ENCODE data around the gene MTF1.
"Not testable (repeated sequence)": the region's sequence is repeated elsewhere in the genome, so short reads cannot be mapped to it uniquely, and the experiment has no call there.

MTF1 gene

GRCh38 chr1:37793773-37794371 is 65.5 kb downstream of the MTF1 start, which contains the start of gene MANEAL:
MANEAL (plus strand) TSS chr1:37793847; CDS start chr1:37794183, 336 bp downstream.
- H3K36me3 ChIP-seq (ENCODE audit: insufficient read depth, low read length), result peaks cover 14% of the 10 kb centered on the region
- no peaks in the 10 kb centered on the region for H3K27me3 ChIP-seq (ENCODE audit: insufficient read depth, low read length)
- H3K4me3 ChIP-seq (ENCODE audit: low read length), result peak within 1 kb of the TSS; percentile 93
- peak within 1 kb of the TSS; percentile 82 for H2AFZ ChIP-seq (ENCODE audit: low read depth, low read length)
- peaks cover 10% of the 10 kb centered on the region for H3K4me1 ChIP-seq (ENCODE audit: insufficient read depth, low read length)
- no peaks in the 10 kb centered on the region for H3K9me3 ChIP-seq (ENCODE audit: low read length)

GRCh38 chr1:37792943-37793686 is 66.3 kb downstream of the MTF1 start:
- peaks cover 8% of the 10 kb centered on the region for H3K36me3 ChIP-seq (ENCODE audit: insufficient read depth, low read length)
- H3K4me1 ChIP-seq (ENCODE audit: insufficient read depth, low read length), result peaks cover 10% of the 10 kb centered on the region
- H3K4me3 ChIP-seq (ENCODE audit: low read length), result peak overlapping the region; percentile 93
- peaks cover 4% of the 10 kb centered on the region for H3K27me3 ChIP-seq (ENCODE audit: insufficient read depth, low read length)
- peak overlapping the region; percentile 70 for H2AFZ ChIP-seq (ENCODE audit: low read depth, low read length)
- H3K9me3 ChIP-seq (ENCODE audit: low read length), result no peaks in the 10 kb centered on the region

- Histone ChIP-seq H3K36me3 (ENCODE audit: insufficient read depth, low read length) (no peaks in the 10 kb centered on the region), H3K4me1 (ENCODE audit: insufficient read depth, low read length) (no peaks in the 10 kb centered on the region), H3K27me3 (ENCODE audit: insufficient read depth, low read length) (peaks cover 4% of the 10 kb centered on the region), H3K4me3 (ENCODE audit: low read length) (no peak overlapping the region), H3K9me3 (ENCODE audit: low read length) (no peaks in the 10 kb centered on the region), H2AFZ (ENCODE audit: low read depth, low read length) (no peak overlapping the region)
These were observed 76.9 kb downstream of the MTF1 start for GRCh38 chr1:37782491-37782890.

GRCh38 chr1:37778654-37779053 is 80.7 kb downstream of the MTF1 start:
- H3K4me3 ChIP-seq (ENCODE audit: low read length), result no peak overlapping the region
- no peaks in the 10 kb centered on the region for H3K27me3 ChIP-seq (ENCODE audit: insufficient read depth, low read length)

DNA sequence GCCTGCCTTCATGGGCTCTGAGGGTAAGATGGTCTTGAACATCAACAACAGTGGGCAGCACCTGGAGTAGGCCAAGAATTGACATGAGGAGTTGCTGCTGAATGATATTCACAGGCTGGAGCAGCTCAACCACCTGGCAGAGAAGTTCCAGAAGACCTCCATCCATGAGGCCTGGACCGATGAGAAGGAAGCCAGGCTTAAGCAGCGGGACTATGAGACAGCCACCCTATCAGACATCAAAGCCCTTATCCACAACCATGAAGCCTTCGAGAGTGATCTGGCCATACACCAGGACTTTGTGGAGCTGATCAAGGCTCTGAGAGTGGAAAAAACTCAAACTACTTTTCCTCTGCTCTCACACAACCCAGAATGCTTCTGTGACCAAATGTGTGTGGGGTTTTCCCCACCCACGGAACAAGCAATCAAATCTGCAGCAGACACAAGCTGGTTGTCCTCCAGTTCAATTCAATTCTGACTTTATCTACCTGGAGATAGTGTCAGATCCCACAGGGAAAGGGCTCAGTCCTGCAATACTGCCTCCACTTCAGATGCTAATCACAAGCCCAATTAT is 82.4 kb downstream of the MTF1 start:
- Histone ChIP-seq H2AFZ (ENCODE audit: low read depth, low read length) (no peak overlapping the region), H3K9me3 (ENCODE audit: low read length) (no peaks in the 10 kb centered on the region), H3K4me3 (ENCODE audit: low read length) (no peak overlapping the region), H3K27me3 (ENCODE audit: insufficient read depth, low read length) (no peaks in the 10 kb centered on the region), H3K4me1 (ENCODE audit: insufficient read depth, low read length) (no peaks in the 10 kb centered on the region), H3K36me3 (ENCODE audit: insufficient read depth, low read length) (no peaks in the 10 kb centered on the region)

More at GRCh38 chr1:37778654-37779053, 80.7 kb downstream of the MTF1 start:
- no peaks in the 10 kb centered on the region for H3K36me3 ChIP-seq (ENCODE audit: insufficient read depth, low read length)
- H3K9me3 ChIP-seq (ENCODE audit: low read length), result no peaks in the 10 kb centered on the region
- no peak overlapping the region for H2AFZ ChIP-seq (ENCODE audit: low read depth, low read length)
- H3K4me1 ChIP-seq (ENCODE audit: insufficient read depth, low read length), result no peaks in the 10 kb centered on the region

DNA sequence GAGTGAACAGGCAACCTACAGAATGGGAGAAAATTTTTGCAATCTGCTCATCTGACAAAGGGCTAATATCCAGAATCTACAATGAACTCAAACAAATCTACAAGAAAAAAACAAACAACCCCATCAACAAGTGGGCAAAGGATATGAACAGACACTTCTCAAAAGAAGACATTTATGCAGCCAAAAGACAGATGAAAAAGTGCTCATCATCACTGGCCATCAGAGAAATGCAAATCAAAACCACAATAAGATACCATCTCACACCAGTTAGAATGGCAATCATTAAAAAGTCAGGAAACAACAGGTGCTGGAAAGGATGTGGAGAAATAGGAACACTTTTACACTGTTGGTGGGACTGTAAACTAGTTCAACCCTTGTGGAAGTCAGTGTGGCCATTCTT is 88.0 kb downstream of the MTF1 start:
- not testable (repeated sequence) for H3K4me3 ChIP-seq (ENCODE audit: low read length); H3K4me1 ChIP-seq (ENCODE audit: insufficient read depth, low read length)
- peaks cover 20% of the 10 kb centered on the region for H3K27me3 ChIP-seq (ENCODE audit: insufficient read depth, low read length)

DNA sequence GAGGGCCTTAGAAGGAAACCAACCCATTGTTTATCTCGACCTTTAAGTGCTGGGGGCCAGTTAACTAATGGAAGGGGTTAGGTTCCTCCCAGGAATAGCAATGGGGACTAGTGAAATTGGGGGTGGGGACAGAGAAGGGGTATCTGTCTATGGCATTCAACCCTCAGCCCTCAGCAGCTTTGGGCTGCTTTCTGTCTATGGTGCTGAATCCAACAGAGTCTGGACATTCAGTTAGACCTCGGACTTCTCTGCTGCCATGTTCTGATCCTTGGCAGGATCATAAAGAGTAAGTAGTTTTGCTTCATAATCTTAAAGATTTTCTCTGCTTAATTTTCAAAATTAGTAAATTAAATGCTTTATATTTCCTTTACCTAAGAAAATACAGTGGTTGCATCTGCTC is 91.9 kb downstream of the MTF1 start:
- no peak overlapping the region for H2AFZ ChIP-seq (ENCODE audit: low read depth, low read length)
- H3K36me3 ChIP-seq (ENCODE audit: insufficient read depth, low read length), result no peaks in the 10 kb centered on the region
- no peak overlapping the region for H3K4me3 ChIP-seq (ENCODE audit: low read length)
- peaks cover 19% of the 10 kb centered on the region for H3K4me1 ChIP-seq (ENCODE audit: insufficient read depth, low read length)
- no peaks in the 10 kb centered on the region for H3K9me3 ChIP-seq (ENCODE audit: low read length)
- peaks cover 56% of the 10 kb centered on the region for H3K27me3 ChIP-seq (ENCODE audit: insufficient read depth, low read length)

More for the DNA sequence above, 88.0 kb downstream of the MTF1 start:
- not testable (repeated sequence) for H3K36me3 ChIP-seq (ENCODE audit: insufficient read depth, low read length); H2AFZ ChIP-seq (ENCODE audit: low read depth, low read length); H3K9me3 ChIP-seq (ENCODE audit: low read length)

- peaks cover 19% of the 10 kb centered on the region for H3K4me1 ChIP-seq (ENCODE audit: insufficient read depth, low read length)
- peak overlapping the region; percentile 42 for H3K4me3 ChIP-seq (ENCODE audit: low read length)
- no peaks in the 10 kb centered on the region for H3K9me3 ChIP-seq (ENCODE audit: low read length)
- no peaks in the 10 kb centered on the region for H3K36me3 ChIP-seq (ENCODE audit: insufficient read depth, low read length)
- peak overlapping the region; percentile 47 for H2AFZ ChIP-seq (ENCODE audit: low read depth, low read length)
- H3K27me3 ChIP-seq (ENCODE audit: insufficient read depth, low read length), result peaks cover 69% of the 10 kb centered on the region
These were observed 93.3 kb downstream of the MTF1 start for GRCh38 chr1:37765916-37766664.

GRCh38 chr1:37764888-37765441 is 94.4 kb downstream of the MTF1 start, which contains the start of gene EPHA10:
EPHA10 (minus strand) TSS chr1:37765120; CDS start chr1:37765066, 54 bp downstream.
- Histone ChIP-seq H3K4me1 (ENCODE audit: insufficient read depth, low read length) (peaks cover 19% of the 10 kb centered on the region), H3K36me3 (ENCODE audit: insufficient read depth, low read length) (no peaks in the 10 kb centered on the region), H3K27me3 (ENCODE audit: insufficient read depth, low read length) (peaks cover 75% of the 10 kb centered on the region), H3K4me3 (ENCODE audit: low read length) (peak within 1 kb of the TSS; percentile 42), H3K9me3 (ENCODE audit: low read length) (no peaks in the 10 kb centered on the region), H2AFZ (ENCODE audit: low read depth, low read length) (peak within 1 kb of the TSS; percentile 47)

GRCh38 chr1:37764414-37764825 is 95.0 kb downstream of the MTF1 start:
- Histone ChIP-seq H3K36me3 (ENCODE audit: insufficient read depth, low read length) (no peaks in the 10 kb centered on the region), H3K27me3 (ENCODE audit: insufficient read depth, low read length) (peaks cover 75% of the 10 kb centered on the region), H3K4me1 (ENCODE audit: insufficient read depth, low read length) (peaks cover 19% of the 10 kb centered on the region), H3K4me3 (ENCODE audit: low read length) (peak overlapping the region; percentile 42), H3K9me3 (ENCODE audit: low read length) (no peaks in the 10 kb centered on the region), H2AFZ (ENCODE audit: low read depth, low read length) (peak overlapping the region; percentile 37)

DNA sequence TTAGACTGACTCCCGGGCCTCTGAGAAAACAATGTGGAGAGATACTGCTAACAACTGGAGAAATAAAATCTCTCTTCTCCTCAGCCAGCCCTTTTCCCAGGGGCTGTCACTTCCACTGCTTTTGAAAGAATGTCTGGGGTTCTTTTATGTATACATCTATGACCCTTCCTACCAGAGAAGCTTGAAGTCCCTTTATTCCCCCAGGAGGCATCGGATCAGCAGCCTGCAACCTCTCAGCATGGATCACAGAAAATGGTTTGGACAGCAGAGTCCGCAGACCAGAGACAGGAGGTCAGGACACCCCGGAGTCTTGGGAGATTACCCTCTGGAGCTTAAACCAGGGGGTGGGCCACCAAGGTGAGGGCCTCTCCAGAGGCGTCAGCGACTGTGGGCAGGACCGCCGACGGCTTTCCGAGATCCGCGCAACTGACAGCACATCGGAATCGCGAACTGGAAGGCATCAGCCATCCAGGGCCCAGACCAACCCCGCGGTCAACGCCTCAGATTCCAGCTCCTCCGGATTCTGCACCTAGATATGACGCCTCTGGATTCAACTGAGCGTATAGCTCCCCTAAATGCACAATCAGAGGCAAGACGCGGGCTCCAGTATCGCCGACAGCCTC is 95.5 kb downstream of the MTF1 start:
- Histone ChIP-seq H3K36me3 (ENCODE audit: insufficient read depth, low read length) (no peaks in the 10 kb centered on the region), H2AFZ (ENCODE audit: low read depth, low read length) (no peak overlapping the region), H3K9me3 (ENCODE audit: low read length) (no peaks in the 10 kb centered on the region), H3K27me3 (ENCODE audit: insufficient read depth, low read length) (peaks cover 72% of the 10 kb centered on the region), H3K4me1 (ENCODE audit: insufficient read depth, low read length) (peaks cover 19% of the 10 kb centered on the region), H3K4me3 (ENCODE audit: low read length) (no peak overlapping the region)

DNA sequence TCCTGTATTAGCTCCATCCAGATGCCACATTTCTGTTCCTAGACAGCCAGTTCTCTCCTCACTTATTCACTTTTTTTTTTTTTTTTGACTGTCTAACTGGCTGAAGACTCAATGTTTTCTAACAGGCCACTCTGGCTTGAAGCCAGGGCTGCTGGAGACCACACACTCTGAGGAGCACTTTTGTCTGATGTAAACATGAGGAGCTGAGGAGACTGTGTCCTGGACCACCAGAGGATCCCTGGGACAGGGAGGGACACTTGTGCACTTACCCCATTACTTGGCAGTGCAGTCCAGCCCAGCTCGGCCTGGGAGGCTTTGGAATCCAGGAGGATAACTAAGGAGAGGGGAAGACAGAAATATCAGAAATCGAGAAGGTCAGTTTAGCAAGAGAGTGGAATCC is 96.9 kb downstream of the MTF1 start:
- Histone ChIP-seq H3K36me3 (ENCODE audit: insufficient read depth, low read length) (no peaks in the 10 kb centered on the region), H3K27me3 (ENCODE audit: insufficient read depth, low read length) (peaks cover 83% of the 10 kb centered on the region), H3K9me3 (ENCODE audit: low read length) (no peaks in the 10 kb centered on the region), H2AFZ (ENCODE audit: low read depth, low read length) (no peak overlapping the region), H3K4me1 (ENCODE audit: insufficient read depth, low read length) (peaks cover 19% of the 10 kb centered on the region), H3K4me3 (ENCODE audit: low read length) (no peak overlapping the region)

All from neuron (in vitro differentiated cells).